Loucy (cell line): Measurements from ENCODE around the gene SAMD4B.

Experiments used
- H2AFZ ChIP-seq: fragments of 200-600 bp; sonication (generic); 2 replicates; pipeline ENCODE4 v1.6.0; 2016; ENCODE audit warnings: antibody characterized with exemption, mild to moderate bottlenecking, low read length, moderate library complexity
- H3F3A ChIP-seq: fragments of 200-600 bp; 2 replicates; pipeline ENCODE4 v1.6.0; 2016; ENCODE audit warnings: antibody characterized with exemption, low read depth, mild to moderate bottlenecking
- H3K27me3 ChIP-seq: fragments of 200-600 bp; sonication (generic); 2 replicates; pipeline ENCODE4 v1.6.1; 2014; ENCODE audit warnings: low read length, mild to moderate bottlenecking; ENCODE audit not compliant: insufficient read depth, poor library complexity, severe bottlenecking
- H3K36me3 ChIP-seq: fragments of 200-600 bp; sonication (generic); 2 replicates; pipeline ENCODE4 v1.6.1; 2016; ENCODE audit warnings: low read length; ENCODE audit not compliant: insufficient read depth
- H3K4me1 ChIP-seq: fragments of 200-600 bp; sonication (generic); 2 replicates; pipeline ENCODE4 v1.5.1; 2014; ENCODE audit warnings: low read length, mild to moderate bottlenecking; ENCODE audit not compliant: insufficient read depth, poor library complexity, severe bottlenecking
- H3K4me2 ChIP-seq: fragments of 200-600 bp; sonication (generic); 2 replicates; pipeline ENCODE4 v1.6.0; 2014; ENCODE audit warnings: antibody characterized with exemption, low read length, low read depth, mild to moderate bottlenecking; ENCODE audit not compliant: poor library complexity, severe bottlenecking
- H3K4me3 ChIP-seq: fragments of 200-600 bp; sonication (generic); 2 replicates; pipeline ENCODE4 v1.5.1; 2014; ENCODE audit warnings: low read length, mild to moderate bottlenecking, mixed read lengths; ENCODE audit not compliant: poor library complexity, severe bottlenecking
- H3K79me2 ChIP-seq: fragments of 200-600 bp; sonication (generic); 2 replicates; pipeline ENCODE4 v1.6.1; 2014; ENCODE audit warnings: low read length; ENCODE audit not compliant: insufficient read depth
- H3K9ac ChIP-seq: fragments of 200-600 bp; sonication (generic); 2 replicates; pipeline ENCODE4 v1.6.0; 2014; ENCODE audit warnings: mild to moderate bottlenecking, low read depth, low read length, moderate library complexity; ENCODE audit not compliant: poor library complexity, severe bottlenecking
- H3K9me2 ChIP-seq: fragments of 200-600 bp; sonication (generic); replicated peaks from 2 replicates; pipeline ENCODE4 v1.6.1; 2016; ENCODE audit warnings: low read depth, low read length, mixed read lengths
- H3K9me3 ChIP-seq: fragments of 200-600 bp; sonication (generic); 2 replicates; pipeline ENCODE4 v1.6.1; 2014; ENCODE audit warnings: mild to moderate bottlenecking, antibody characterized with exemption, low read length, low read depth; ENCODE audit not compliant: insufficient read depth
- H4K20me1 ChIP-seq: fragments of 200-600 bp; sonication (generic); 2 replicates; pipeline ENCODE4 v1.6.0; 2014; ENCODE audit warnings: antibody characterized with exemption, low read length, mild to moderate bottlenecking; ENCODE audit not compliant: insufficient read depth, poor library complexity, severe bottlenecking
- EZH2phosphoT487 ChIP-seq: fragments of 200-600 bp; IDR thresholded peaks from 2 replicates; pipeline ENCODE4 v1.6.1; 2018; ENCODE audit warnings: antibody characterized with exemption, mild to moderate bottlenecking, moderate library complexity, borderline replicate concordance
- TF ChIP-seq, protein P1 (sequence below): fragments of 200-600 bp; sonication (generic); conservative IDR thresholded peaks from 2 replicates; pipeline ENCODE4 v1.5.1; 2014; ENCODE audit warnings: mild to moderate bottlenecking, antibody characterized with exemption, low read length

Gene SAMD4B

GRCh38 chr19:39380521-39381502 lies 38.6 kb downstream of the SAMD4B start:
- H3K4me3 ChIP-seq: no peak overlapping the region
- no peaks in the 10 kb centered on the region for H3K27me3 ChIP-seq
- H4K20me1 ChIP-seq: no peaks in the 10 kb centered on the region
- H3K4me2 ChIP-seq: no peak overlapping the region
- H3K9me3 ChIP-seq: no peaks in the 10 kb centered on the region
- no peak overlapping the region for H2AFZ ChIP-seq
- no peak overlapping the region for H3K9ac ChIP-seq
- H3K9me2 ChIP-seq: no peaks in the 10 kb centered on the region
- H3F3A ChIP-seq: no peaks in the 10 kb centered on the region
- H3K79me2 ChIP-seq: no peaks in the 10 kb centered on the region
- TF ChIP-seq EZH2phosphoT487: no peak
- TF ChIP-seq, protein P1, sequence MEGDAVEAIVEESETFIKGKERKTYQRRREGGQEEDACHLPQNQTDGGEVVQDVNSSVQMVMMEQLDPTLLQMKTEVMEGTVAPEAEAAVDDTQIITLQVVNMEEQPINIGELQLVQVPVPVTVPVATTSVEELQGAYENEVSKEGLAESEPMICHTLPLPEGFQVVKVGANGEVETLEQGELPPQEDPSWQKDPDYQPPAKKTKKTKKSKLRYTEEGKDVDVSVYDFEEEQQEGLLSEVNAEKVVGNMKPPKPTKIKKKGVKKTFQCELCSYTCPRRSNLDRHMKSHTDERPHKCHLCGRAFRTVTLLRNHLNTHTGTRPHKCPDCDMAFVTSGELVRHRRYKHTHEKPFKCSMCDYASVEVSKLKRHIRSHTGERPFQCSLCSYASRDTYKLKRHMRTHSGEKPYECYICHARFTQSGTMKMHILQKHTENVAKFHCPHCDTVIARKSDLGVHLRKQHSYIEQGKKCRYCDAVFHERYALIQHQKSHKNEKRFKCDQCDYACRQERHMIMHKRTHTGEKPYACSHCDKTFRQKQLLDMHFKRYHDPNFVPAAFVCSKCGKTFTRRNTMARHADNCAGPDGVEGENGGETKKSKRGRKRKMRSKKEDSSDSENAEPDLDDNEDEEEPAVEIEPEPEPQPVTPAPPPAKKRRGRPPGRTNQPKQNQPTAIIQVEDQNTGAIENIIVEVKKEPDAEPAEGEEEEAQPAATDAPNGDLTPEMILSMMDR: no peak
- H3K36me3 ChIP-seq: peaks cover 78% of the 10 kb centered on the region; the same call in 1 of the 2 replicates
- H3K4me1 ChIP-seq: no peaks in the 10 kb centered on the region

GRCh38 chr19:39381910-39382611 lies 39.8 kb downstream of the SAMD4B start:
- H4K20me1 ChIP-seq: no peaks in the 10 kb centered on the region
- no peak overlapping the region for H3K4me2 ChIP-seq
- H3K36me3 ChIP-seq: peaks cover 78% of the 10 kb centered on the region; the same call in 1 of the 2 replicates
- H3K9me2 ChIP-seq: no peaks in the 10 kb centered on the region
- no peaks in the 10 kb centered on the region for H3K27me3 ChIP-seq
- no peak overlapping the region for H3K9ac ChIP-seq
- no peaks in the 10 kb centered on the region for H3K9me3 ChIP-seq
- no peaks in the 10 kb centered on the region for H3F3A ChIP-seq
- TF ChIP-seq, protein P1: no peak
- H3K79me2 ChIP-seq: no peaks in the 10 kb centered on the region
- H3K4me1 ChIP-seq: no peaks in the 10 kb centered on the region
- no peak overlapping the region for H2AFZ ChIP-seq
- no peak overlapping the region for H3K4me3 ChIP-seq

DNA sequence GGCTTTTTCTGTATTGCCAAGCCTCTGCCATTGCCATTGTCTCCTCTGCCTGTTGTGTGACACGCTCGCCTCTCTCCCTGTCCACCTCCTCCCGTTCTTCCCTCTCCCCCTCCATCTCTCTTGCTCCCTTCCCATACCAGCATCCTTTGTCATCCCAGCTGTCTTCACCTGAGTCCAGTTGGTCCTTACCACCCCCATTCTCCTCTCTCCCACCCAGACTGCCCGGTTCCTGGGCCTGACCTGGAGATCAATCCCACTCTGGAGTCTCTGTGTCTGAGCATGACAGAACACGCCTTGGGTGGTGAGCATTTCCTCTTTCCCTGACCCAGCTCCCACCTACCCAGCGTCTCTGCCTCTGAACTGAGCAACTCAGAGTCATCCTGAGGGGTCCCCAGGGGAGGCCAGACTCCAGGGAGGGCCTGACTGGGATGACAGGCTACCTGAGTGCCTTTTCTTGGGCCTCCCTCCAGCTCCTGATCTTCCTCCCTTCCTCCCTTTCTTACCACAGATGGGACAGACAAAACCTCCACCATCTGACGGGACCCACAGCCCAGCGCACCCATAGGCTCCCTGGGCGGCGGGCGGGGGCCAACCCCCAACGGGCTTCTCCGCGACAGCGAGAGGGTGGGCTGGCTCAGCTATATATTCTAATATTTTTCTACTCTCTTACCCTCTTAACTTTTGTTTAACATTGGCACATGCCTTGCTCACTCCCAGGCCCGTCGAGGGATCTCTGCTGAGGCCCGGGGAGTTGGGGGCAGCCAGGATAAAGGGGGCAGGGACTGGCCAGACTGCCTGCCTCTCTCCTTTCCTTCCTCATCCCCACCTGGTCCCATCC lies 41.0 kb downstream of the SAMD4B start:
- TF ChIP-seq, protein P1: no peak
- no peak for TF ChIP-seq EZH2phosphoT487
- Histone ChIP-seq H3K9me3 (no peaks in the 10 kb centered on the region), H3K4me2 (no peak overlapping the region), H3K9me2 (no peaks in the 10 kb centered on the region), H3F3A (no peaks in the 10 kb centered on the region), H3K4me1 (no peaks in the 10 kb centered on the region), H3K36me3 (peaks cover 73% of the 10 kb centered on the region; the same call in 1 of the 2 replicates), H2AFZ (no peak overlapping the region), H3K4me3 (no peak overlapping the region), H3K79me2 (no peaks in the 10 kb centered on the region; the same call in 1 of the 2 replicates), H3K9ac (no peak overlapping the region), H3K27me3 (no peaks in the 10 kb centered on the region), H4K20me1 (no peaks in the 10 kb centered on the region)
